Neural cell (in vitro differentiated cells): ENCODE results near the gene LHFPL2. TPM values are rescaled to one million over a fixed set of nuclear protein-coding genes. Genes with fewer than 3 reads are reported as not detected.

ENCODE experiments used
- H2AFZ ChIP-seq: fragments of 200-600, 300-800 bp; sonication (generic), shearing (Covaris generic); 2 replicates; pipeline ENCODE4 v1.6.0; 2014; ENCODE audit warnings: low read depth, mild to moderate bottlenecking, antibody characterized with exemption, low read length, moderate library complexity
- H3F3A ChIP-seq: fragments of 200-600 bp; shearing (Covaris generic); 2 replicates; pipeline ENCODE4 v1.6.1; 2016; ENCODE audit warnings: mild to moderate bottlenecking, moderate library complexity, mixed read lengths, antibody characterized with exemption, low read length; ENCODE audit not compliant: insufficient read depth, poor library complexity, severe bottlenecking
- H3K27ac ChIP-seq: fragments of 200-600, 300-800 bp; sonication (generic), shearing (Covaris generic); 2 replicates; pipeline ENCODE4 v1.5.1; 2014; ENCODE audit warnings: mild to moderate bottlenecking, low read length, moderate library complexity
- H3K27me3 ChIP-seq: fragments of 300-800, 200-600 bp; sonication (generic), shearing (Covaris generic); 2 replicates; pipeline ENCODE4 v1.6.0; 2014; ENCODE audit warnings: mild to moderate bottlenecking, low read depth, low read length, moderate library complexity; ENCODE audit not compliant: insufficient read depth
- H3K36me3 ChIP-seq: fragments of 300-800, 200-600 bp; sonication (generic), shearing (Covaris generic); 2 replicates; pipeline ENCODE4 v1.5.1; 2014; ENCODE audit warnings: mild to moderate bottlenecking, antibody characterized with exemption, low read length, moderate library complexity; ENCODE audit not compliant: insufficient read depth
- H3K4me2 ChIP-seq: fragments of 300-800, 200-600 bp; sonication (generic), shearing (Covaris generic); 2 replicates; pipeline ENCODE4 v1.6.0; 2014; ENCODE audit warnings: mild to moderate bottlenecking, low read length
- H3K4me3 ChIP-seq: fragments of 300-800, 200-600 bp; sonication (generic), shearing (Covaris generic); 2 replicates; pipeline ENCODE4 v1.5.1; 2014; ENCODE audit warnings: mild to moderate bottlenecking, low read length, moderate library complexity
- H3K79me2 ChIP-seq: fragments of 200-600 bp; shearing (Covaris generic); replicated peaks from 2 replicates; pipeline ENCODE4 v1.6.0; 2014; ENCODE audit warnings: mild to moderate bottlenecking, low read length, moderate library complexity; ENCODE audit not compliant: insufficient read depth
- H3K9ac ChIP-seq: fragments of 300-800, 200-600 bp; sonication (generic), shearing (Covaris generic); 2 replicates; pipeline ENCODE4 v1.6.1; 2016; ENCODE audit warnings: mild to moderate bottlenecking, low read length, mixed read lengths
- H3K9me2 ChIP-seq: fragments of 200-600 bp; shearing (Covaris generic); 2 replicates; pipeline ENCODE4 v1.6.1; 2016; ENCODE audit warnings: mild to moderate bottlenecking, low read length, mixed read lengths; ENCODE audit not compliant: insufficient read depth
- H3K9me3 ChIP-seq: fragments of 200-600, 300-800 bp; sonication (generic), shearing (Covaris generic); 2 replicates; pipeline ENCODE4 v1.6.1; 2016; ENCODE audit warnings: mild to moderate bottlenecking, mixed run types, low read length, moderate library complexity, mixed read lengths
- H4K20me1 ChIP-seq: fragments of 200-600 bp; shearing (Covaris generic); 2 replicates; pipeline ENCODE4 v1.6.1; 2016; ENCODE audit warnings: mild to moderate bottlenecking, mixed run types; ENCODE audit not compliant: insufficient read depth
- EP300 ChIP-seq: fragments of 450-650 bp; conservative IDR thresholded peaks from 2 replicates; pipeline ENCODE4 v1.6.1; 2014; ENCODE audit warnings: antibody characterized with exemption, mild to moderate bottlenecking, moderate library complexity; ENCODE audit not compliant: poor library complexity, severe bottlenecking
- EZH2 ChIP-seq: fragments of 200-600, 300-800 bp; shearing (Covaris generic), sonication (generic); IDR thresholded peaks from 2 replicates; pipeline ENCODE4 v1.6.1; 2014; ENCODE audit warnings: antibody characterized with exemption, low read length, borderline replicate concordance, mild to moderate bottlenecking; ENCODE audit not compliant: insufficient read depth, poor library complexity, severe bottlenecking
- MXI1 ChIP-seq: fragments of 450-650 bp; conservative IDR thresholded peaks from 2 replicates; pipeline ENCODE4 v1.6.1; 2014; ENCODE audit warnings: antibody characterized with exemption, mild to moderate bottlenecking; ENCODE audit not compliant: poor library complexity, severe bottlenecking
- POLR2AphosphoS5 ChIP-seq: IDR thresholded peaks from 2 replicates; pipeline ENCODE4 v1.6.1; 2012
- RAD21 ChIP-seq: fragments of 450-650 bp; conservative IDR thresholded peaks from 2 replicates; pipeline ENCODE4 v1.6.1; 2014; ENCODE audit warnings: antibody characterized with exemption, mild to moderate bottlenecking, moderate library complexity
- SMC3 ChIP-seq: fragments of 450-650 bp; conservative IDR thresholded peaks from 2 replicates; pipeline ENCODE4 v1.6.1; 2014; ENCODE audit warnings: antibody characterized with exemption, mild to moderate bottlenecking, moderate library complexity; ENCODE audit not compliant: poor library complexity
- TAF1 ChIP-seq: IDR thresholded peaks from 2 replicates; pipeline ENCODE4 v1.6.1; 2012; ENCODE audit warnings: low read depth
- polyA plus RNA-seq: library from polyadenylated mRNA; depleted of rRNA; stranded (reverse); fragments of >200 nt; gene quantifications from 2 replicates; pipeline ENCODE4 v1.2.3, GENCODE V29; 2014
- TF ChIP-seq, protein P1 (sequence below): fragments of 450-650 bp; IDR thresholded peaks from 2 replicates; pipeline ENCODE4 v1.5.1; 2014; ENCODE audit warnings: antibody characterized with exemption, mild to moderate bottlenecking, moderate library complexity; ENCODE audit not compliant: poor library complexity, severe bottlenecking
- TF ChIP-seq, protein P2 (sequence below): IDR thresholded peaks from 2 replicates; pipeline ENCODE4 v1.6.1; 2012; ENCODE audit warnings: borderline replicate concordance

Gene LHFPL2
- polyA plus RNA-seq, 1 donor from 2014 or later, result 1.6 TPM

DNA sequence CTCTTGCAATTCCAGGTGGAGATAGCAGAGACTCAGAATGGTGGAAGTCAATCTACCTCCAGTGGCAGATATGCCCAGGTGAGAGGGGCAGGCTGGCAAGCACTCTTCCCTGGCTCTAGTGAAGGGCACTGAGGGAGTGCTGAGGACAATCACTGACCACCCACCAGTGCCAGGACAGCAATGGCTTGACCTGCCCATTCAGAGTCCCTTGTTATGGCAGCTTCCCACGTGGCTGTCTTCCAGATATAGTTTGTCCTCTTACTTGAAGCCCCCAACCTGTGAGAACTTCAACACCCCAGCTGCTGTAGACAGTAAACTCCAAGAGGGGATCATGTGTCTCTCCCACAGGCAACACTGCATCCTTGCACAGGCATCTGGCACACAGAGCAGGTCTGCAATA lies 104.7 kb downstream of the LHFPL2 start:
- H3K27me3 ChIP-seq, result no peaks in the 10 kb centered on the region
- no peaks in the 10 kb centered on the region for H3K79me2 ChIP-seq
- no peaks in the 10 kb centered on the region for H3K36me3 ChIP-seq
- H3K9ac ChIP-seq, result no peak overlapping the region
- TF ChIP-seq, protein P1, sequence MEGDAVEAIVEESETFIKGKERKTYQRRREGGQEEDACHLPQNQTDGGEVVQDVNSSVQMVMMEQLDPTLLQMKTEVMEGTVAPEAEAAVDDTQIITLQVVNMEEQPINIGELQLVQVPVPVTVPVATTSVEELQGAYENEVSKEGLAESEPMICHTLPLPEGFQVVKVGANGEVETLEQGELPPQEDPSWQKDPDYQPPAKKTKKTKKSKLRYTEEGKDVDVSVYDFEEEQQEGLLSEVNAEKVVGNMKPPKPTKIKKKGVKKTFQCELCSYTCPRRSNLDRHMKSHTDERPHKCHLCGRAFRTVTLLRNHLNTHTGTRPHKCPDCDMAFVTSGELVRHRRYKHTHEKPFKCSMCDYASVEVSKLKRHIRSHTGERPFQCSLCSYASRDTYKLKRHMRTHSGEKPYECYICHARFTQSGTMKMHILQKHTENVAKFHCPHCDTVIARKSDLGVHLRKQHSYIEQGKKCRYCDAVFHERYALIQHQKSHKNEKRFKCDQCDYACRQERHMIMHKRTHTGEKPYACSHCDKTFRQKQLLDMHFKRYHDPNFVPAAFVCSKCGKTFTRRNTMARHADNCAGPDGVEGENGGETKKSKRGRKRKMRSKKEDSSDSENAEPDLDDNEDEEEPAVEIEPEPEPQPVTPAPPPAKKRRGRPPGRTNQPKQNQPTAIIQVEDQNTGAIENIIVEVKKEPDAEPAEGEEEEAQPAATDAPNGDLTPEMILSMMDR, result no peak
- TF ChIP-seq, protein P2, sequence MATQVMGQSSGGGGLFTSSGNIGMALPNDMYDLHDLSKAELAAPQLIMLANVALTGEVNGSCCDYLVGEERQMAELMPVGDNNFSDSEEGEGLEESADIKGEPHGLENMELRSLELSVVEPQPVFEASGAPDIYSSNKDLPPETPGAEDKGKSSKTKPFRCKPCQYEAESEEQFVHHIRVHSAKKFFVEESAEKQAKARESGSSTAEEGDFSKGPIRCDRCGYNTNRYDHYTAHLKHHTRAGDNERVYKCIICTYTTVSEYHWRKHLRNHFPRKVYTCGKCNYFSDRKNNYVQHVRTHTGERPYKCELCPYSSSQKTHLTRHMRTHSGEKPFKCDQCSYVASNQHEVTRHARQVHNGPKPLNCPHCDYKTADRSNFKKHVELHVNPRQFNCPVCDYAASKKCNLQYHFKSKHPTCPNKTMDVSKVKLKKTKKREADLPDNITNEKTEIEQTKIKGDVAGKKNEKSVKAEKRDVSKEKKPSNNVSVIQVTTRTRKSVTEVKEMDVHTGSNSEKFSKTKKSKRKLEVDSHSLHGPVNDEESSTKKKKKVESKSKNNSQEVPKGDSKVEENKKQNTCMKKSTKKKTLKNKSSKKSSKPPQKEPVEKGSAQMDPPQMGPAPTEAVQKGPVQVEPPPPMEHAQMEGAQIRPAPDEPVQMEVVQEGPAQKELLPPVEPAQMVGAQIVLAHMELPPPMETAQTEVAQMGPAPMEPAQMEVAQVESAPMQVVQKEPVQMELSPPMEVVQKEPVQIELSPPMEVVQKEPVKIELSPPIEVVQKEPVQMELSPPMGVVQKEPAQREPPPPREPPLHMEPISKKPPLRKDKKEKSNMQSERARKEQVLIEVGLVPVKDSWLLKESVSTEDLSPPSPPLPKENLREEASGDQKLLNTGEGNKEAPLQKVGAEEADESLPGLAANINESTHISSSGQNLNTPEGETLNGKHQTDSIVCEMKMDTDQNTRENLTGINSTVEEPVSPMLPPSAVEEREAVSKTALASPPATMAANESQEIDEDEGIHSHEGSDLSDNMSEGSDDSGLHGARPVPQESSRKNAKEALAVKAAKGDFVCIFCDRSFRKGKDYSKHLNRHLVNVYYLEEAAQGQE, result no peak
- no peak for TF ChIP-seq MXI1
- TF ChIP-seq SMC3, result no peak
- no peak for TF ChIP-seq EZH2
- TF ChIP-seq TAF1, result no peak
- TF ChIP-seq POLR2AphosphoS5, result no peak
- no peak for TF ChIP-seq RAD21
- TF ChIP-seq EP300, result no peak
- no peaks in the 10 kb centered on the region for H4K20me1 ChIP-seq
- H3K4me3 ChIP-seq, result no peak overlapping the region
- H3K4me2 ChIP-seq, result no peak overlapping the region
- no peak overlapping the region for H2AFZ ChIP-seq
- H3F3A ChIP-seq, result no peaks in the 10 kb centered on the region
- no peaks in the 10 kb centered on the region for H3K9me2 ChIP-seq
- no peak overlapping the region for H3K27ac ChIP-seq
- H3K9me3 ChIP-seq, result no peaks in the 10 kb centered on the region

DNA sequence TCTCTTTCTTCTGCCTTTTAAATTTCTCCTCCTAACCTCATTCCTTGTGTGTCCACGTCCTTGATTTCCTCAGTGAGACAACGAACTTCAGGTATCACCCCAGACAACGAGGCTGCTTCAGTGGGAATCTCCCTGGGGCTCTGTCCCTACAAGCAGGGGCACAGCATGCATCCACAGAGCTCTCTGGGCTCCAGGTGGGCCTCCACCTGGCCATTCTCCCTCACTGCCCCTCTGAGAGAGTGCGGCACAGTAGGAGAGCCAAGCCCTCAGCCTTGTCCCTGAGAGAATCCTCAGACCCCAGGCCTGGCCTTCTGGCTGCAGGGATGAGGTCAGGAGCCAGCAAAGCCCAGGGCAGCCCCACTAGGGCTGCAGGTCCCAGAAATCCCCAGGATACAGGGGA lies 105.3 kb downstream of the LHFPL2 start:
- no peak overlapping the region for H3K9ac ChIP-seq
- TF ChIP-seq EZH2 (no peak), SMC3 (no peak), POLR2AphosphoS5 (no peak), MXI1 (no peak), TAF1 (no peak)
- TF ChIP-seq, protein P1, result no peak
- no peak overlapping the region for H3K4me3 ChIP-seq
- no peaks in the 10 kb centered on the region for H3K9me2 ChIP-seq
- no peaks in the 10 kb centered on the region for H3K79me2 ChIP-seq
- no peaks in the 10 kb centered on the region for H4K20me1 ChIP-seq
- no peaks in the 10 kb centered on the region for H3F3A ChIP-seq
- no peaks in the 10 kb centered on the region for H3K36me3 ChIP-seq
- no peak overlapping the region for H3K27ac ChIP-seq
- H3K27me3 ChIP-seq, result no peaks in the 10 kb centered on the region
- no peak overlapping the region for H3K4me2 ChIP-seq
- H3K9me3 ChIP-seq, result no peaks in the 10 kb centered on the region
- H2AFZ ChIP-seq, result no peak overlapping the region
